BLaER1 treated with 17β-estradiol and CSF1 and Interleukin-3, amounts not matched to agents 10 nM and 100 nM (cell line): ENCODE measurements around the gene GOLGA2.

Experiments
- H3K27ac ChIP-seq, 11 experiments: shearing (Covaris generic); formaldehyde crosslinking; 2 replicates each; pipeline ENCODE4 v1.8.1; 2022
- H3K27me3 ChIP-seq, 11 experiments: shearing (Covaris generic); formaldehyde crosslinking; 2 replicates each; pipeline ENCODE4 v1.8.1; 2022
- H3K36me3 ChIP-seq, 11 experiments: shearing (Covaris generic); formaldehyde crosslinking; 2 replicates each; pipeline ENCODE4 v1.8.1; 2022
- H3K4me1 ChIP-seq, 10 experiments: shearing (Covaris generic); formaldehyde crosslinking; 2 replicates each; pipeline ENCODE4 v1.8.1; 2022
- H3K4me2 ChIP-seq, 11 experiments: shearing (Covaris generic); formaldehyde crosslinking; 2 replicates each; pipeline ENCODE4 v1.8.1; 2022
- H3K4me3 ChIP-seq, 10 experiments: shearing (Covaris generic); formaldehyde crosslinking; 2 replicates each; pipeline ENCODE4 v1.8.1; 2022
- H3K9ac ChIP-seq, 11 experiments: shearing (Covaris generic); formaldehyde crosslinking; 2 replicates each; pipeline ENCODE4 v1.8.1; 2022
- H3K9me3 ChIP-seq, 11 experiments: shearing (Covaris generic); formaldehyde crosslinking; replicated peaks in 1 of 11; 2 replicates each; pipeline ENCODE4 v1.8.1; 2022
- H4K20me1 ChIP-seq, 11 experiments: shearing (Covaris generic); formaldehyde crosslinking; 2 replicates each; pipeline ENCODE4 v1.8.1; 2022
- Cebpa-rat ChIP-seq, 11 experiments: shearing (Covaris generic); IDR thresholded peaks; 2 replicates each; pipeline ENCODE4 v1.8.1; 2022

The GOLGA2 gene

GRCh38 chr9:128321343-128321742, 45.5 kb upstream of the GOLGA2 start:
- no peak for TF ChIP-seq Cebpa-rat (IDR thresholded peaks at IDR 0.05)
- Histone ChIP-seq H3K36me3 (peaks cover 36 to 74% (median 64%) of the 10 kb centered on the region in 11 experiments), H3K9me3 (no peaks in the 10 kb centered on the region), H3K9ac (peak overlapping the region; percentile 83 to 95 (median 89); a peak in 21 of 22 replicates), H3K27ac (peak overlapping the region in 10 of 11 experiments; percentile 82 to 96 (median 90); a peak in 15 of 22 replicates), H4K20me1 (peaks cover 0 to 15% (median 4%) of the 10 kb centered on the region in 11 experiments; a peak in 6 of 22 replicates), H3K4me1 (peaks cover 22 to 30% (median 28%) of the 10 kb centered on the region in 10 experiments), H3K4me2 (peak overlapping the region; percentile 85 to 98 (median 94)), H3K27me3 (no peaks in the 10 kb centered on the region), H3K4me3 (peak overlapping the region; percentile 80 to 97 (median 93))

- Histone ChIP-seq H3K4me3 (no peak overlapping the region), H3K36me3 (peaks cover 57 to 88% (median 79%) of the 10 kb centered on the region in 11 experiments), H3K4me1 (peaks cover 8 to 11% (median 10%) of the 10 kb centered on the region in 10 experiments), H3K27ac (no peak overlapping the region), H3K27me3 (no peaks in the 10 kb centered on the region), H3K9ac (no peak overlapping the region), H4K20me1 (peaks cover 0 to 15% (median 0%) of the 10 kb centered on the region in 11 experiments; a peak in 4 of 22 replicates), H3K9me3 (no peaks in the 10 kb centered on the region), H3K4me2 (no peak overlapping the region)
- no peak for TF ChIP-seq Cebpa-rat (IDR thresholded peaks at IDR 0.05)
Measured at GRCh38 chr9:128317629-128318028, 41.8 kb upstream of the GOLGA2 start.

DNA sequence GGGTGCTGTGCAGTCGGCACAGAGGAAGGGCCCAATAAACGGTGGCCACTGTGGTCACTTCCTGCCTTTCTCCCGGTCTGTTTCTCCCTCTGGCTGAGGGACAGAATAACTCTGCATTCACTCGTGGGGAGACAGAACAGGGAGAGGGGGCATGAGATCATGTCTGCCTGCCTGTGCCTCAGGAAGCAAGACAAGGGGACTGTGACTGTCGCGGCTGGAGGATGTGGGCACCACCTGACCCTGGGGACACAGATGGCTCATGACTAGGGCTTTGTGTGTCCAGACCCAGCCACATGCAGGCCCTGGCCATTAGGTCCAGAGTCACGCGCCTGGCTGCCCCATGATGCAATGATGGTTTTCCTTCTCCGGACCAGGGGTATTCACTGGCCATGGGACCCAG, 40.6 kb upstream of the GOLGA2 start:
- peaks cover 0 to 15% (median 0%) of the 10 kb centered on the region in 11 experiments; a peak in 4 of 22 replicates for H4K20me1 ChIP-seq
- no peaks in the 10 kb centered on the region for H3K9me3 ChIP-seq
- no peak overlapping the region for H3K27ac ChIP-seq
- H3K27me3 ChIP-seq: no peaks in the 10 kb centered on the region
- no peak overlapping the region for H3K4me2 ChIP-seq
- no peak for TF ChIP-seq Cebpa-rat (IDR thresholded peaks at IDR 0.05)
- H3K36me3 ChIP-seq: peaks cover 61 to 100% (median 85%) of the 10 kb centered on the region in 11 experiments
- H3K9ac ChIP-seq: no peak overlapping the region
- H3K4me3 ChIP-seq: no peak overlapping the region
- H3K4me1 ChIP-seq: peaks cover 4 to 7% (median 6%) of the 10 kb centered on the region in 10 experiments

- no peaks in the 10 kb centered on the region for H3K27me3 ChIP-seq
- H3K9me3 ChIP-seq: no peaks in the 10 kb centered on the region
- H3K9ac ChIP-seq: no peak overlapping the region
- no peak for TF ChIP-seq Cebpa-rat (IDR thresholded peaks at IDR 0.05)
- no peak overlapping the region for H3K4me3 ChIP-seq
- H3K36me3 ChIP-seq: peaks cover 78 to 100% (median 96%) of the 10 kb centered on the region in 11 experiments
- H4K20me1 ChIP-seq: peaks cover 0 to 24% (median under 1%) of the 10 kb centered on the region in 11 experiments; a peak in 6 of 22 replicates
- H3K27ac ChIP-seq: no peak overlapping the region
- no peaks in the 10 kb centered on the region for H3K4me1 ChIP-seq
- H3K4me2 ChIP-seq: no peak overlapping the region
Measured at GRCh38 chr9:128314697-128315096, 38.9 kb upstream of the GOLGA2 start.

- no peak overlapping the region for H3K4me2 ChIP-seq
- no peak overlapping the region for H3K4me3 ChIP-seq
- H3K27ac ChIP-seq: no peak overlapping the region
- H3K36me3 ChIP-seq: peaks cover 64 to 100% (median 92%) of the 10 kb centered on the region in 11 experiments
- no peaks in the 10 kb centered on the region for H3K9me3 ChIP-seq
- TF ChIP-seq Cebpa-rat (IDR thresholded peaks at IDR 0.05): no peak
- peaks cover 0 to 11% (median 0%) of the 10 kb centered on the region in 10 experiments; a peak in 4 of 20 replicates for H3K4me1 ChIP-seq
- no peaks in the 10 kb centered on the region for H3K27me3 ChIP-seq
- H4K20me1 ChIP-seq: peaks cover 0 to 19% (median 3%) of the 10 kb centered on the region in 11 experiments; a peak in 6 of 22 replicates
- no peak overlapping the region for H3K9ac ChIP-seq
Measured at GRCh38 chr9:128310461-128310860, 34.7 kb upstream of the GOLGA2 start.

- H3K9me3 ChIP-seq: no peaks in the 10 kb centered on the region
- peaks cover 0 to 19% (median 0%) of the 10 kb centered on the region in 11 experiments; a peak in 6 of 22 replicates for H4K20me1 ChIP-seq
- H3K27ac ChIP-seq: no peak overlapping the region
- H3K36me3 ChIP-seq: peaks cover 55 to 99% (median 85%) of the 10 kb centered on the region in 11 experiments
- no peak overlapping the region for H3K4me3 ChIP-seq
- TF ChIP-seq Cebpa-rat (IDR thresholded peaks at IDR 0.05): no peak
- H3K27me3 ChIP-seq: no peaks in the 10 kb centered on the region
- H3K4me1 ChIP-seq: peaks cover 0 to 11% (median 0%) of the 10 kb centered on the region in 10 experiments; a peak in 4 of 20 replicates
- no peak overlapping the region for H3K9ac ChIP-seq
- no peak overlapping the region for H3K4me2 ChIP-seq
Measured at GRCh38 chr9:128309551-128309950, 33.7 kb upstream of the GOLGA2 start.

- peaks cover 18 to 60% (median 41%) of the 10 kb centered on the region in 11 experiments for H3K36me3 ChIP-seq
- no peaks in the 10 kb centered on the region for H3K9me3 ChIP-seq
- H3K4me2 ChIP-seq: no peak overlapping the region
- no peak overlapping the region for H3K9ac ChIP-seq
- TF ChIP-seq Cebpa-rat (IDR thresholded peaks at IDR 0.05): no peak
- no peak overlapping the region for H3K27ac ChIP-seq
- no peak overlapping the region for H3K4me3 ChIP-seq
- no peaks in the 10 kb centered on the region for H3K27me3 ChIP-seq
- peaks cover 0 to 11% (median 0%) of the 10 kb centered on the region in 10 experiments; a peak in 4 of 20 replicates for H3K4me1 ChIP-seq
- H4K20me1 ChIP-seq: peaks cover 0 to 9% (median 0%) of the 10 kb centered on the region in 11 experiments; a peak in 3 of 22 replicates
Measured at GRCh38 chr9:128304971-128305288, 29.1 kb upstream of the GOLGA2 start.

DNA sequence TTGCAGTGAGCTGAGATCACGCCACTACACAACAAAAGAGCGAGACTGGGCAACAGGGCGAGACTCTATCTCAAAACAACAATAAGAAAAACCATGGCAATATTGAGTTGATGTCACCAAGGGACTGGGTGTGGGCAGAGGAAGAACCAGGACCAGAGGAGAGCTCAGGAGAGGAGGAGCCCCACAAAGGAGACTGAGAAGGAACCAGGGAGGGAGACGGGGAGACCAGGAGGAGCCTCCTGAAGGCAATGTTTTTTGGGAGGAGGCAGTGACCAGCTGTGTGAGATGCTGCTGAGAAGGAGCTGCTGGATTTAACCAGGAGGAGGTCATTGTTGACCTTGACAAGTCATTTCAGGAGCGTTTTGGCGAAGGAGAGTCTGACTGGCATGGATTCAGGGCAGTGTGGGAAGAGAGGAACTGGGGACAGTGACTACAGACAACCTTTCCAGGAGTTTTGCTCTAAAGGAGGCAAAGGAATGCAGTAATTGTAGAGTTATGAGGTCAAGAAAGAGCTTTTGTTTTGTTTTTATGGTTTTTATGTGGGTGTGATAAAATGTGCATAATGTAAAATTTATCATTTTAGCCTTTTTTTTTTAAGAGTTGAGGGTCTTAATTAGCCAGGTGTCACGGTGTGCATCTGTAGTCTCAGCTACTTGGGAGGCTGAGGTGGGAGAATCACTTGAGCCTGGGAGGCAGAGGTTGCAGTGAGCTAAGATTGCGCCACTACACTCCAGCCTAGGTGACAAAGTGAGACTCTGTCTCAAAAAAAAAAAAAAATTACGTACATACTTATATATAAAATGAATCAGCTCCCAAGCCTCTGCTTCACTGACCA, 28.5 kb upstream of the GOLGA2 start:
- no peak overlapping the region for H3K4me2 ChIP-seq
- H3K9ac ChIP-seq: no peak overlapping the region; a peak in 1 of 22 replicates

More for the DNA sequence above, 28.5 kb upstream of the GOLGA2 start:
- peaks cover 0 to 8% (median 0%) of the 10 kb centered on the region in 11 experiments; a peak in 2 of 22 replicates for H4K20me1 ChIP-seq
- H3K9me3 ChIP-seq: no peaks in the 10 kb centered on the region
- no peak overlapping the region for H3K27ac ChIP-seq
- H3K27me3 ChIP-seq: no peaks in the 10 kb centered on the region
- peaks cover 13 to 54% (median 35%) of the 10 kb centered on the region in 11 experiments for H3K36me3 ChIP-seq
- H3K4me1 ChIP-seq: peaks cover 0 to 11% (median 0%) of the 10 kb centered on the region in 10 experiments; a peak in 4 of 20 replicates
- no peak overlapping the region for H3K4me3 ChIP-seq
- no peak for TF ChIP-seq Cebpa-rat (IDR thresholded peaks at IDR 0.05)
